ENCODE results near the gene TEKT5.

GRCh38 chr16:10616756-10617640, 77.7 kb downstream of the TEKT5 start:
- TF ChIP-seq GABPA (IDR thresholded peaks at IDR 0.05; ENCODE audit: low read depth) (no peak), CTCF (IDR thresholded peaks at IDR 0.05; ENCODE audit: insufficient read depth, low read length) (no peak), POLR2AphosphoS5 (IDR thresholded peaks at IDR 0.05; ENCODE audit: low read depth) (no peak)
